Measurements from ENCODE around the gene FHIP2A.

DNA sequence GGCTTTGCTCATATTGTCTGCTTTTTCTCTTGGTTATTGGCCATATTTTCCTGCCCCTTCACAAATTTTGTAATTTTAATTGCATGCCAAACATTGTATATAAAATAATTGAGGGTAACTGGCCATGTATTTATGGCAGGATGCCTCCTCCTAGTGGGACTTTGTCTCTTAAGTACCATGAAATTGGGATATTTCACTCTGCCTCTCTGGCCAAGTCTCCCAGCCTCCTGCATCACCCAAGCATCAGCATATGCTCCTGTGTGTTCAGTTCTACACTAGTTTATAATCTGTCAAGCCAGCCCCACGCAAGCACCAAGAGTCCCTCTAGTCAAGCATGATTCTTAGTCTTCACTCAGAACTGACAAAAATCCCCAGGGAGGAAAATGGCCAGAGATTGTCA lies 44.2 kb upstream of the FHIP2A start:
- TF ChIP-seq POLR2A (IDR thresholded peaks at IDR 0.05): no peak
- no peak for TF ChIP-seq CTCF (IDR thresholded peaks at IDR 0.05)

All from testis (tissue), 2 donors.